ENCODE measurements around the gene CKB. TPM values are rescaled to one million over a fixed set of nuclear protein-coding genes. Genes with fewer than 3 reads are reported as not detected.

Gene CKB
- total RNA-seq, 2 experiments from 2014 or later = 5.8 to 9.1 TPM

DNA sequence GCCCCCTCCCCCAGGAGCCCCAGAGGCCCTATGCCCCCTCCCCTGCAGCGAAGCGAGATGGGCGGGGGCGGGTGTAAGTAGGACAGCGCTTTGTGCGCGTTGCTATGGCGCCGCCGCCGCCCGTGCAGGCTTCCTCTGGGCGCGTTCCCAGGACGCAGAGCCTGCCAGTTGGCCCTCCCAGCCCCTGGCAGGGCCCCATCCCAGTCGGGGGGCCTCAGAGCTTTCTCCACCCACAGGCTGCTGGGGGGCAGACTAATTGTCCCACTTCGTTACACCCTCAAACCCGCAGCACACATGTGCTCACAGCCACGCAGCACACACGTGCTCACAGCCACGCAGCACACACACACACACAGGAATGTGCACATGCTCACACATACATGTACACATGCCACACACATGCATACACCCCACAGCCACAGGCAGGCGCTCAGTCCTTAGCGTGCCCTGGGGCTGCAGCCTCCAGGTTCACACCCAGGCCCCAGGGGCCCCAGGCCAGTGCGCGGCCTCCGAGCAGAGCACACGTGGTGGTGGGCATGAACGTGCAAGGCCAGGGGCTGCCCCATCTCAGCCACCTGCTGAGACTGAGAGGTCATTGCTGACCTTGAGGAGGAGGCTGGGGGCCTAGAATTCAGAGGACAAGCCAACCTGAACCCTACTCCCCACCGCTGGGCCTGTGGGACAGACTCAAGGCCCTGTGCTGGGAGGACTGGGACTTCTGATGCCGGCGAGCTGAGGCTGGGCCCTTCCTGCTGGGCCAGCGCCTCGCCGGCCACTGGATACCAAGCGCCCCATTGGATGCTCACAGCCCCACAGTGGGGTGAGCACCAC is 22.0 kb upstream of the CKB start:
- ATAC-seq = no peak
- intact Hi-C loops (cut with micrococcal nuclease) = no loop called here
- POLR2A ChIA-PET = no interaction called here
- no peaks in the 10 kb centered on the region for H3K36me3 Mint-ChIP-seq (ENCODE audit: low read depth)
- no peak overlapping the region for H3K27ac Mint-ChIP-seq
- CTCF ChIA-PET = interaction anchor here (0.9 to 3.6 kb wide), 3 partner anchors 14 to 44 kb away, joined by 3 to 18 read pairs (median 4); no protein-coding TSS in a partner anchor
- DNase-seq = no peak
- TF ChIP-seq, protein P1, sequence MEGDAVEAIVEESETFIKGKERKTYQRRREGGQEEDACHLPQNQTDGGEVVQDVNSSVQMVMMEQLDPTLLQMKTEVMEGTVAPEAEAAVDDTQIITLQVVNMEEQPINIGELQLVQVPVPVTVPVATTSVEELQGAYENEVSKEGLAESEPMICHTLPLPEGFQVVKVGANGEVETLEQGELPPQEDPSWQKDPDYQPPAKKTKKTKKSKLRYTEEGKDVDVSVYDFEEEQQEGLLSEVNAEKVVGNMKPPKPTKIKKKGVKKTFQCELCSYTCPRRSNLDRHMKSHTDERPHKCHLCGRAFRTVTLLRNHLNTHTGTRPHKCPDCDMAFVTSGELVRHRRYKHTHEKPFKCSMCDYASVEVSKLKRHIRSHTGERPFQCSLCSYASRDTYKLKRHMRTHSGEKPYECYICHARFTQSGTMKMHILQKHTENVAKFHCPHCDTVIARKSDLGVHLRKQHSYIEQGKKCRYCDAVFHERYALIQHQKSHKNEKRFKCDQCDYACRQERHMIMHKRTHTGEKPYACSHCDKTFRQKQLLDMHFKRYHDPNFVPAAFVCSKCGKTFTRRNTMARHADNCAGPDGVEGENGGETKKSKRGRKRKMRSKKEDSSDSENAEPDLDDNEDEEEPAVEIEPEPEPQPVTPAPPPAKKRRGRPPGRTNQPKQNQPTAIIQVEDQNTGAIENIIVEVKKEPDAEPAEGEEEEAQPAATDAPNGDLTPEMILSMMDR (IDR thresholded peaks at IDR 0.05) = no peak
- H3K9me3 Mint-ChIP-seq = no peaks in the 10 kb centered on the region
- no peaks in the 10 kb centered on the region for H3K4me1 Mint-ChIP-seq (ENCODE audit: low read depth)
- no peaks in the 10 kb centered on the region for H3K27me3 Mint-ChIP-seq
- no peak overlapping the region for H3K4me3 Mint-ChIP-seq

DNA sequence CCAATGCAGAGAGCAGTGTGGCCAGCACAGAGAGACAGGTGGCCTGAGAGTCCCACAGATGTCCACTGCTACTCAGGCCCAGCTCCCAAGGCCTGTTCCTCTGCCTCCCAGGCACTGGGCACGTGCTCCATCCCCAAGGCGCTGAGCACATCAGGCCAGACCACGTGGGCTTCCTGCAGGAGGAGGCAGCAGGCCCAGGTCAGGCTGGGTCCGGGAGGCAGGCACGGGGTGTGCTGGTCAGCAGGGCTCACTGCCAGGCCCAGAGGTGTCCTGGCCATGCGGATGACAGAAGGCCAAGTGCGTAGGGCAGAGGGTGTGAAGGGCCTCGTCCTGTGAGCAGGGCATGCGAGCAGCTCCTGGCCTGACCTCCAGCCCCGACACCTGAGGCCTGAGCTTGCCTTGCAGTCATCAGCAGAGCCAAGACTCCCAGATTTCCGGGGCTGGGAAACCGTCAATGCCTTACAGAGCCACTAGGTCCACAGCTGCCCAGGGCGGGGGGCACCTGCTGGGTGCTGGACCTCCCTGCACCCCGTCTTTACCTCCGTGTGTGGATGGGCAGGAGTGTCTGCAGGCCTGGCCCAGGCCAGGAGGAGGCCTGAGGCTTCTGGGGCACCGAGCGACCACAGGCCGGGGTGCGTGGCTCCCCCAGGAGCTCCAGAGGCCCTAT is 21.2 kb upstream of the CKB start:
- Mint-ChIP-seq H3K36me3 (ENCODE audit: low read depth) (no peaks in the 10 kb centered on the region), H3K4me3 (no peak overlapping the region), H3K27ac (no peak overlapping the region), H3K9me3 (no peaks in the 10 kb centered on the region), H3K4me1 (ENCODE audit: low read depth) (no peaks in the 10 kb centered on the region), H3K27me3 (no peaks in the 10 kb centered on the region)
- ChIA-PET CTCF (interaction anchor here (0.9 kb wide), 1 partner anchor 15 kb away, joined by 4 read pairs; no protein-coding TSS in a partner anchor), POLR2A (interaction anchor here (0.8 kb wide), 1 partner anchor 25 kb away, joined by 3 read pairs; no protein-coding TSS in a partner anchor)
- intact Hi-C loops (cut with micrococcal nuclease) = no loop called here
- TF ChIP-seq, protein P1 (IDR thresholded peaks at IDR 0.05) = no peak
- ATAC-seq = no peak
- DNase-seq = no peak

DNA sequence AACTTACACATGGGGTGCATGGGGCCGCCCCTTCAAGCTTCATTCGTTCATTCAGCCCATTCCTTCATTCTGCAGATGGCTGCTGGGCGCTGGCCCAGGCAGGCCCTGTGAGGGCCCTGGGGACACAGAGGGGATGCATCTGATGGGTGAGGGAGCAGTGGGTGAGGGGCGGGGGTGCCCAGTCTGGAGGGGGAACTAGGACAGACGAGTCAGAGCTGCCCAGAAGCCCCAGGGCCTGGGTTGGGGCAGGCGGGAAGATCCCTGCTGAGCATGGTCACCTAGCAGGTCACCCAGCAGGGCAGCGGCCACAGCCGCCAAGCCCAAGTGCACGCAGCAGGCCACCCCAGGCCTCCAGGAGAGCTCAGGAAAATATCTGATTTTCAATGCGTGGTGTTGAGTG is 20.5 kb upstream of the CKB start:
- Mint-ChIP-seq H3K27ac (no peak overlapping the region), H3K9me3 (no peaks in the 10 kb centered on the region), H3K4me1 (ENCODE audit: low read depth) (no peaks in the 10 kb centered on the region), H3K27me3 (no peaks in the 10 kb centered on the region), H3K4me3 (no peak overlapping the region), H3K36me3 (ENCODE audit: low read depth) (no peaks in the 10 kb centered on the region)
- TF ChIP-seq, protein P1 (IDR thresholded peaks at IDR 0.05) = no peak
- ATAC-seq (no peak), DNase-seq (no peak)
- ChIA-PET POLR2A (interaction anchor here (0.6 to 2.3 kb wide), 3 partner anchors 11 to 1898 kb away, joined by 3 to 6 read pairs (median 3); no protein-coding TSS in a partner anchor), CTCF (interaction anchor here (0.6 kb wide), 1 partner anchor 103 kb away, joined by 3 read pairs; no protein-coding TSS in a partner anchor)
- intact Hi-C loops (cut with micrococcal nuclease) = no loop called here

DNA sequence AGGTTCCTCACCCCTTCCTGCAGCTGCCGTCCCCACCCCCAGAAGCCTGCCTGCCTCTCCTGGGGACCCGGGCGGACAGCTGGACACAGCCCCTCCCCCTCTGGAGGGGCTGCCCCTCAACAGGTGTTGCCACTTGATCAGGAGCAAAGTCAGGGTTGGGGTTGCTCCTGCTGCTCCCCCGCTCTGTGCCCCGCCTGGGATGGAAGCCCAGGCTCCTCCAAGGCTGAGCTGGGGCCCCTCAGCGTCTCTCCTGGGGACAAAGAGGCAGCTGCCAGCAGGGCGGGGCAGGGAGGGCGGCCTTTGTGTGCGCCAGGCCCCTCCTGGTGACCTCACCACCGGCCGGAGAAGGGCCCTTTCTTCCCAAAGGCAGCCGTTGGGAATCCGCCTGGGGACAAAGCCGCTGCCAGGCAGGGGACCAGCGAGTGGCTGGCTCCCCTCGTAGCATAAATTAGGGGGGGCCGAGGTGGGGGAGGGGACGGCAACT is 20.0 kb upstream of the CKB start:
- ChIA-PET POLR2A (interaction anchor here (0.8 to 2.3 kb wide), 3 partner anchors 10 to 24 kb away, joined by 3 to 6 read pairs (median 4); no protein-coding TSS in a partner anchor), CTCF (interaction anchor here (0.6 kb wide), 1 partner anchor 102 kb away, joined by 3 read pairs; no protein-coding TSS in a partner anchor)
- ATAC-seq = no peak
- no peaks in the 10 kb centered on the region for H3K9me3 Mint-ChIP-seq
- TF ChIP-seq, protein P1 (IDR thresholded peaks at IDR 0.05) = no peak
- DNase-seq = no peak
- H3K4me3 Mint-ChIP-seq = no peak overlapping the region
- H3K27me3 Mint-ChIP-seq = no peaks in the 10 kb centered on the region
- no peaks in the 10 kb centered on the region for H3K4me1 Mint-ChIP-seq (ENCODE audit: low read depth)
- H3K36me3 Mint-ChIP-seq (ENCODE audit: low read depth) = no peaks in the 10 kb centered on the region
- H3K27ac Mint-ChIP-seq = no peak overlapping the region
- intact Hi-C loops (cut with micrococcal nuclease) = no loop called here
